ENCODE results near the gene RETREG3. TPM values are rescaled to one million over a fixed set of nuclear protein-coding genes. Genes with fewer than 3 reads are reported as not detected.

The RETREG3 gene
- total RNA-seq, 2 donors from 2014 or later, result 51.5 to 55.4 TPM

GRCh38 chr17:42555122-42555622 lies 54.0 kb downstream of the RETREG3 start:
- Histone ChIP-seq H3K36me3 (ENCODE audit: control insufficient read depth, insufficient read depth, low read length) (no peaks in the 10 kb centered on the region), H3K27me3 (ENCODE audit: control insufficient read depth, insufficient read depth, low read length, poor library complexity, severe bottlenecking) (no peaks in the 10 kb centered on the region), H3K9me3 (ENCODE audit: control insufficient read depth, low read length) (no peaks in the 10 kb centered on the region), H3K27ac (ENCODE audit: low read depth, low read length) (peak overlapping the region; percentile 75), H3K4me3 (ENCODE audit: low read length) (peak overlapping the region; percentile 89), H3K4me1 (ENCODE audit: control insufficient read depth, insufficient read depth, low read length) (no peaks in the 10 kb centered on the region), H3K9ac (ENCODE audit: extremely low read depth, low read length, poor library complexity, severe bottlenecking) (peak overlapping the region; percentile 74)
- H3K9me3 Mint-ChIP-seq, result no peaks in the 10 kb centered on the region
- WGBS, 2 experiments (ENCODE audit: insufficient coverage in 1 of 2, insufficient read length in 1 of 2), result 33 to 38% methylated on average over 3 to 4 of the region's 4 CpGs
- H3K27ac Mint-ChIP-seq, result peak overlapping the region; percentile 94
- no peak for DNase-seq
- no peaks in the 10 kb centered on the region for H3K36me3 Mint-ChIP-seq (ENCODE audit: low read depth)
- H3K27me3 Mint-ChIP-seq (ENCODE audit: insufficient read depth), result no peaks in the 10 kb centered on the region
- peak overlapping the region; percentile 82 for H3K4me3 Mint-ChIP-seq
- no peak for TF ChIP-seq CTCF (conservative IDR thresholded peaks at IDR 0.05)
- peaks cover 15% of the 10 kb centered on the region for H3K4me1 Mint-ChIP-seq

GRCh38 chr17:42554250-42555121 lies 54.7 kb downstream of the RETREG3 start:
- DNase-seq, result peak; percentile 98
- Mint-ChIP-seq H3K4me3 (peak overlapping the region; percentile 82), H3K27me3 (ENCODE audit: insufficient read depth) (no peaks in the 10 kb centered on the region), H3K36me3 (ENCODE audit: low read depth) (no peaks in the 10 kb centered on the region), H3K27ac (peak overlapping the region; percentile 94), H3K9me3 (no peaks in the 10 kb centered on the region), H3K4me1 (peaks cover 13% of the 10 kb centered on the region)
- Histone ChIP-seq H3K27me3 (ENCODE audit: control insufficient read depth, insufficient read depth, low read length, poor library complexity, severe bottlenecking) (no peaks in the 10 kb centered on the region), H3K4me3 (ENCODE audit: low read length) (peak overlapping the region; percentile 89), H3K9me3 (ENCODE audit: control insufficient read depth, low read length) (no peaks in the 10 kb centered on the region), H3K9ac (ENCODE audit: extremely low read depth, low read length, poor library complexity, severe bottlenecking) (peak overlapping the region; percentile 74), H3K27ac (ENCODE audit: low read depth, low read length) (peak overlapping the region; percentile 75), H3K36me3 (ENCODE audit: control insufficient read depth, insufficient read depth, low read length) (no peaks in the 10 kb centered on the region), H3K4me1 (ENCODE audit: control insufficient read depth, insufficient read depth, low read length) (no peaks in the 10 kb centered on the region)
- no peak for TF ChIP-seq CTCF (conservative IDR thresholded peaks at IDR 0.05)
- WGBS, 2 experiments (ENCODE audit: insufficient coverage in 1 of 2, insufficient read length in 1 of 2), result 1 to 3% methylated on average over 33 to 82 of the region's 82 CpGs

GRCh38 chr17:42553866-42554249 lies 55.3 kb downstream of the RETREG3 start:
- Histone ChIP-seq H3K4me3 (ENCODE audit: low read length) (peak overlapping the region; percentile 89), H3K9me3 (ENCODE audit: control insufficient read depth, low read length) (no peaks in the 10 kb centered on the region), H3K27me3 (ENCODE audit: control insufficient read depth, insufficient read depth, low read length, poor library complexity, severe bottlenecking) (no peaks in the 10 kb centered on the region), H3K9ac (ENCODE audit: extremely low read depth, low read length, poor library complexity, severe bottlenecking) (peak overlapping the region; percentile 74), H3K4me1 (ENCODE audit: control insufficient read depth, insufficient read depth, low read length) (no peaks in the 10 kb centered on the region), H3K27ac (ENCODE audit: low read depth, low read length) (no peak overlapping the region), H3K36me3 (ENCODE audit: control insufficient read depth, insufficient read depth, low read length) (no peaks in the 10 kb centered on the region)
- no peak for TF ChIP-seq CTCF (conservative IDR thresholded peaks at IDR 0.05)
- Mint-ChIP-seq H3K27ac (peak overlapping the region; percentile 94), H3K36me3 (ENCODE audit: low read depth) (no peaks in the 10 kb centered on the region), H3K9me3 (no peaks in the 10 kb centered on the region), H3K4me1 (peaks cover 15% of the 10 kb centered on the region), H3K27me3 (ENCODE audit: insufficient read depth) (no peaks in the 10 kb centered on the region), H3K4me3 (peak overlapping the region; percentile 82)
- DNase-seq, result no peak
- 65 to 76% methylated on average over 15 to 16 of the region's 16 CpGs for WGBS, 2 experiments (ENCODE audit: insufficient coverage in 1 of 2, insufficient read length in 1 of 2)
